Heart right ventricle (tissue), 16 donors: Measurements from ENCODE around the gene PROK1. TPM values are rescaled to one million over a fixed set of nuclear protein-coding genes. Genes with fewer than 3 reads are reported as not detected.
"Not testable (repeated sequence)": the region's sequence is repeated elsewhere in the genome, so short reads cannot be mapped to it uniquely, and the experiment has no call there.

Experiments used
- ATAC-seq, 8 donors: fragments of 200-7000 bp; cut with Tn5 transposase; one replicate each; pipeline ENCODE4 v1.9.1; 2020; ENCODE audit warnings: mild to moderate bottlenecking in 8 of 8, moderate library complexity in 8 of 8, moderate number of reproducible peaks in 1 of 8
- DNase-seq, 2 donors: peaks; one replicate each; pipeline ENCODE4 v3.0.0-alpha.2; 2020
- H3K27ac ChIP-seq, 10 donors: fragments of 200-600 bp; sonication (generic) in 2 of 10; one replicate each; pipeline versions ENCODE4 v1.5.0 to v1.8.0; 2020 to 2022; ENCODE audit warnings: mild to moderate bottlenecking in 3 of 10
- H3K27me3 ChIP-seq, 7 donors: fragments of 200-600 bp; one replicate each; pipeline ENCODE4 v1.8.0; 2021 to 2022; ENCODE audit warnings: mild to moderate bottlenecking in 2 of 7
- H3K36me3 ChIP-seq, 9 donors: fragments of 200-600 bp; sonication (generic) in 1 of 9; one replicate each; pipeline versions ENCODE4 v1.5.0 to v1.8.0; 2020 to 2022; ENCODE audit warnings: mild to moderate bottlenecking in 2 of 9
- H3K4me1 ChIP-seq, 9 donors: fragments of 200-600 bp; sonication (generic) in 1 of 9; one replicate each; pipeline versions ENCODE4 v1.5.0 to v1.8.0; 2020 to 2022; ENCODE audit warnings: mild to moderate bottlenecking in 4 of 9
- H3K4me3 ChIP-seq, 10 donors: fragments of 200-600 bp; sonication (generic) in 2 of 10; one replicate each; pipeline versions ENCODE4 v1.5.0 to v1.8.0; 2020 to 2022; ENCODE audit warnings: mild to moderate bottlenecking in 7 of 10, moderate library complexity in 2 of 10
- H3K9me3 ChIP-seq, 11 donors: fragments of 200-600 bp in 10 of 11; sonication (generic) in 2 of 11; one replicate each; pipeline versions ENCODE4 v1.5.0 to v1.8.0; 2013 to 2022; ENCODE audit warnings: mild to moderate bottlenecking in 2 of 11, control low read depth in 1 of 11, moderate library complexity in 1 of 11
- WGBS, 2 donors: extraction: QIAGEN DNeasy Blood & Tissue Kit; methylation state at CpG; one replicate each; pipeline ENCODE4 v1.1.7; 2013; ENCODE audit warnings: inconsistent platforms in 1 of 2; 5-methylcytosine and 5-hydroxymethylcytosine counted together
- intact Hi-C, 10 donors: fragments of 100-400 bp; cut with DNase I; formaldehyde crosslinking; loops; one replicate each; pipeline versions ENCODE4 v1.11.1 to v1.14.2; 2022
- polyA plus RNA-seq, 2 donors: library from polyadenylated mRNA; stranded (reverse); fragments of 200-250 nt; gene quantifications; one replicate each; pipeline ENCODE4 v1.2.3, GENCODE V29; 2013
- total RNA-seq, 10 donors: library from RNA; stranded (reverse); fragmentation: NEBNext Ultra II Directional in 3 of 10; extraction: Animal tissue kit (Norgen Biotek cat#: 25700) in 3 of 10; gene quantifications; one replicate each; pipeline versions ENCODE4 v1.2.1 to v1.2.4, GENCODE V29; 2021 to 2023
- TF ChIP-seq, protein P1 (sequence below), 9 donors: fragments of 200-600 bp; sonication (generic) in 2 of 9; IDR thresholded peaks; one replicate each; pipeline versions ENCODE4 v1.5.0 to v1.8.0; 2021 to 2022; ENCODE audit warnings: antibody characterized with exemption in 9 of 9, mild to moderate bottlenecking in 5 of 9, moderate library complexity in 1 of 9
- donor health status: Arrhythmogenic right ventricular cardiomyopathy.
- donor health status: ischemic (EF 13 %, LVEDD 7.1; RV severe dilation, severe dysfunction).
- donor health status: healthy with polysubstance abuse.
- donor health status: DM: no; HTN: yes; CAD: no.
- donor health status: DM: no; HTN: no; CAD: no.
- donor health status: ischemic (EF 25% LVEDD 6.9; RV normal size, moderate dysfunction).
- donor health status: ischemic (EF 25% LVEDD 5.7; RV mildly dilated, moderate dysfunction).
- donor health status: healthy.
- donor health status: DM: yes; HTN: yes; CAD: no.
- donor health status: Ischemic cardiomyopathy.
- donor health status: ischemic (EF 35%, LVEDD 5.7; RV mildly dilated, moderate dysfunction).
- donor health status: nonischemic (EF 11% LVEDD 7.7; RV severe dilation, severe dysfunction).
- donor health status: DM: yes; HTN: yes; CAD: no.
- donor health status: PGD.
- donor health status: ischemic (EF 29% LVEDD 5.4; RV normal size, mild dysfunction).
- donor health status: nonischemic (EF 23%, LVEDD 6.1; RV moderate dilation, normal function).

Gene PROK1
- total and polyA plus RNA-seq, 12 donors, result 0.07 to 6.8 (median 0.29) TPM; not detected in 5

DNA sequence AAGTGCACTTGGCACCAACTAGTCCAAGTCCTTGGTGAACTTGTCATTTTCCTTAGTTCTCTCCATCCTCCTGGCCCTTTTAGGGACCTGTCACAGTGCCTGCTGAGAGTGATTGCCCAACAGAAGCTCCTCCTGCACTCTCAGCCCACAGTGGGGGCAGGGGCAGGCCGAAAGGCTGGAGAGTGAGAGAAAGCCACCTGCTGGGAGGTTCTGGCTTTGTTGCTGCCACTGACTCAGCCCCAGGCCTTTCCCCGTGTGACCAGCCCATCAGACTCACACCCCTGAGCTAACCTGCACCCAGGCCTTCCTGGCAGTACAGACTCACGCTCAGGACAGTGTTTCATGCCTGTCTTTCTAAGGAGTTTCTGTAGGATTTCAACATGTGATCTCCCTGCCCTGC, 17.1 kb upstream of the PROK1 start:
- Histone ChIP-seq H3K9me3 (no peaks in the 10 kb centered on the region), H3K36me3 (no peaks in the 10 kb centered on the region), H3K4me1 (peaks cover 0 to 22% (median 6%) of the 10 kb centered on the region in 9 donors), H3K27ac (no peak overlapping the region), H3K27me3 (peaks cover 0 to 3% (median 0%) of the 10 kb centered on the region in 7 donors), H3K4me3 (no peak overlapping the region)
- DNase-seq (peak; percentile 23 to 52), ATAC-seq (peak; percentile 43 to 95 (median 78))
- intact Hi-C loops, result no loop called here
- WGBS, 2 donors, result 41 to 55% methylated on average over 3 of the region's 3 CpGs
- TF ChIP-seq, protein P1, sequence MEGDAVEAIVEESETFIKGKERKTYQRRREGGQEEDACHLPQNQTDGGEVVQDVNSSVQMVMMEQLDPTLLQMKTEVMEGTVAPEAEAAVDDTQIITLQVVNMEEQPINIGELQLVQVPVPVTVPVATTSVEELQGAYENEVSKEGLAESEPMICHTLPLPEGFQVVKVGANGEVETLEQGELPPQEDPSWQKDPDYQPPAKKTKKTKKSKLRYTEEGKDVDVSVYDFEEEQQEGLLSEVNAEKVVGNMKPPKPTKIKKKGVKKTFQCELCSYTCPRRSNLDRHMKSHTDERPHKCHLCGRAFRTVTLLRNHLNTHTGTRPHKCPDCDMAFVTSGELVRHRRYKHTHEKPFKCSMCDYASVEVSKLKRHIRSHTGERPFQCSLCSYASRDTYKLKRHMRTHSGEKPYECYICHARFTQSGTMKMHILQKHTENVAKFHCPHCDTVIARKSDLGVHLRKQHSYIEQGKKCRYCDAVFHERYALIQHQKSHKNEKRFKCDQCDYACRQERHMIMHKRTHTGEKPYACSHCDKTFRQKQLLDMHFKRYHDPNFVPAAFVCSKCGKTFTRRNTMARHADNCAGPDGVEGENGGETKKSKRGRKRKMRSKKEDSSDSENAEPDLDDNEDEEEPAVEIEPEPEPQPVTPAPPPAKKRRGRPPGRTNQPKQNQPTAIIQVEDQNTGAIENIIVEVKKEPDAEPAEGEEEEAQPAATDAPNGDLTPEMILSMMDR (IDR thresholded peaks at IDR 0.05), result peak in 6 of 9 donors; percentile 17 to 30 (median 24)

DNA sequence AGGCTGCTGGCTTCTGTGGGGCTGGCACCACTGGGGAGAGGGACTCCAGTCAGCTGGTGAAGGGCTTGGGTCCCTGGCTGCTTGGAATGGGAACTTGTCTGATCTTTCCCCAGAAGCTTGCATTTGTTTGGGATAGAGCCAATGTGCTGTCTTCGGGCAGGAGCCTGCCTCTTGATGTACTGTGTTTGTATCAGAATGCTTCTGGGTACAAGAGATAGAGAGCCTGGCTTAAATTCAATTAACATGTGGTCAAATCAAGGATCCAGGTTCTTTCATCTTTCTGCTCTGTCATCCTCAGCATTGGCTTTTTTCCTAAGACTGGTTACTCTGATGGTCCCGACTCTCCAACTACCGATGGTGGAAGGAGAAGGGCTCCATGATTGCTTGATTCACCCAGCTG, 16.0 kb upstream of the PROK1 start:
- ATAC-seq (peak in 1 of 8 donors; percentile 58), DNase-seq (no peak)
- no peak overlapping the region for H3K4me3 ChIP-seq
- intact Hi-C loops, result no loop called here
- WGBS, 2 donors, result 39 to 43% methylated on average over 3 of the region's 3 CpGs
- no peak overlapping the region for H3K27ac ChIP-seq
- H3K36me3 ChIP-seq, result no peaks in the 10 kb centered on the region
- peaks cover 0 to 3% (median 0%) of the 10 kb centered on the region in 7 donors for H3K27me3 ChIP-seq
- no peaks in the 10 kb centered on the region for H3K9me3 ChIP-seq
- peaks cover 0 to 22% (median 6%) of the 10 kb centered on the region in 9 donors for H3K4me1 ChIP-seq
- TF ChIP-seq, protein P1 (IDR thresholded peaks at IDR 0.05), result no peak

DNA sequence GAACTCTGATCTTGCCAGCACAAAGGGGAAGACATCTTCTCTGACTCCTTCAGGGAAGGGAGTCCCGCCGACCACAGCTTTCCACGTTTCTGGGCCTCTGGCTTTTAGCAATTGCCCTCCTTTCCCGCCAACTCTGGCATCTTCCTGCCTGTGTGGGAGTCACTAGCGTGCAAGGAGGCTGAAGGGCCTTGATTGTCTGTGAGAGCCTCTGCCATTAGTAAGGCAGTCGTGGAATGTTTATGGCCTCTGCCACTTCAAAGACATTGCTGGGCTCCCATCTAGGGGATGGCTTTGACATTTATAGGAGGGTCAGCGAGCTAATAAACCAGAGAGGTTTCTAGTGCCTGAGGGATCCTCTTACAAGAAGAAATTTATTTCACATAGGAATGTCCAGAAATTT, 14.3 kb upstream of the PROK1 start:
- no peak overlapping the region for H3K27ac ChIP-seq
- intact Hi-C loops, result no loop called here
- H3K27me3 ChIP-seq, result peaks cover 0 to 1% (median 0%) of the 10 kb centered on the region in 7 donors
- H3K36me3 ChIP-seq, result no peaks in the 10 kb centered on the region
- H3K4me1 ChIP-seq, result peaks cover 0 to 22% (median 6%) of the 10 kb centered on the region in 9 donors
- TF ChIP-seq, protein P1 (IDR thresholded peaks at IDR 0.05), result no peak
- 65 to 72% methylated on average over 7 of the region's 7 CpGs for WGBS, 2 donors
- no peak overlapping the region for H3K4me3 ChIP-seq
- DNase-seq, result no peak
- ATAC-seq, result no peak
- H3K9me3 ChIP-seq, result no peaks in the 10 kb centered on the region

DNA sequence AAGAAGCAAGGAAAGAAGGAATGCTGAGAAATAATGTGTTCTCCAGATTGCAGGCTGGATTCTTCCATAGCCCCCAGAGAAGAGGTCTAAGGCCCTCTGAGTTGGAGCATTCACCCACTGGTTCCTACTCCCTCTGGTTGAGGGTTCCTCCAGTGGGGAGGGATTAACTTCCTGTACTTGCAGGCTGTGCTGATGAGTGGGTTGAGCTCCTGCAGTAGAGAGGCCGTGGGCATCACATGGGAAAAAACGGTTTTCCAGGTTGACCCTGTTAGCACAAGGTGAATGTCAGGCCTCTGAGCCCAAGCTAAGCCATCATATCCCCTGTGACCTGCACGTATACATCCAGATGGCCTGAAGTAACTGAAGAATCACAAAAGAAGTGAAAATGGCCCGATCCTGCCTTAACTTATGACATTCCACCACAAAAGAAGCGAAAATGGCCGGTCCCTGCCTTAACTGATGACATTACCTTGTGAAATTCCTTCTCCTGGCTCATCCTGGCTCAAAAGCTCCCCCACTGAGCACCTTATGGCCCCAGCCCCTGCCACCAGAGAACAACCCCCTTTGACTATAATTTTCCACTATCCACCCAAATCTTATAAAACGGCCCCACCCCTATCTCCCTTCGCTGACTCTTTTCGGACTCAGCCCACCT, 13.2 kb upstream of the PROK1 start:
- H3K9me3 ChIP-seq, H3K27ac ChIP-seq, ATAC-seq, H3K27me3 ChIP-seq, H3K36me3 ChIP-seq, DNase-seq, H3K4me3 ChIP-seq, intact Hi-C loops: not testable (repeated sequence)
- WGBS, 2 donors, result 81 to 83% methylated on average over 9 of the region's 9 CpGs
- peaks cover 0 to 22% (median 6%) of the 10 kb centered on the region in 9 donors for H3K4me1 ChIP-seq

DNA sequence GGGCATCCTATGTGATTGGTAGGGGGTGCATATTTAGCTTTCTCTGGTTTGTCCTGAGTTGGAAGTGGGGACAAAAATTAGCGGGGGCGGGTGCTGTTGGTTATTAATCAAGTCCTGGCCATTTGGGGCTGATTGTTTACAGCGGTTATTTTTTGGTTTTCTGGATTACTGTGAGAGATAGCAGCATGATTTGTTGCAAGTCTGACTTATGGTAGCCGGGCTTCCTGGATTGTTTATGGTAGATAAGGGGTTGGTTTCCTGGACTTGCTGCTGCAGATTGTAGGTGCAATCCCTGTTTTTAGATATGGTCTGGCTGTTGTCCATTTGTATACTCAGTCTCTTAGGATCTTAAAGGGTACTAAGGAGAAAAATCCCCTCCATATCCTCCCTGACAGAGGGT, 12.1 kb upstream of the PROK1 start:
- intact Hi-C loops, result no loop called here
- Histone ChIP-seq H3K4me1 (peaks cover 0 to 15% (median 6%) of the 10 kb centered on the region in 9 donors), H3K4me3 (no peak overlapping the region), H3K27me3 (no peaks in the 10 kb centered on the region), H3K9me3 (no peaks in the 10 kb centered on the region), H3K36me3 (no peaks in the 10 kb centered on the region), H3K27ac (no peak overlapping the region)
- ATAC-seq, result no peak
- TF ChIP-seq, protein P1 (IDR thresholded peaks at IDR 0.05), result no peak
- WGBS, 2 donors, result 68 to 77% methylated on average over 4 of the region's 4 CpGs
- no peak for DNase-seq

DNA sequence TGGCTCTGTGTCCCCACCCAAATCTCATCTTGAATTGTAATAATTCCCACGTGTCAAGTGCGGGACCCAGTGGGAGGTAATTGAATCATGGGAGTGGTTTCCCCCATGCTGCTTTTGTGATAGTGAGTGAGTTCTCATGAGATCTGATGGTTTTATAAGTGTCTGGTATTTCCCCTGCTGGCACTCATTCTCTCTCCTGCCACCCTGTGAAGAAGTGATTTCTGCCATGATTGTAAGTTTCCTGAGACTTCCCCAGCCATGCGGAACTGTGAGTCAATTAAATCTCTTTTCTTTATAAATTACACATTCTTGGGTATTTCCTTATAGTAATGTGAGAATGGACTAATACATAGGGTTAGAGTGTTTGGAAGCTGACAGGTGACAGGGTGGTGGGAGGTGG, 11.1 kb upstream of the PROK1 start:
- H3K36me3 ChIP-seq, DNase-seq, H3K9me3 ChIP-seq, H3K27me3 ChIP-seq, ATAC-seq, H3K4me3 ChIP-seq, H3K27ac ChIP-seq, intact Hi-C loops: not testable (repeated sequence)
- 75 to 92% methylated on average over 3 of the region's 3 CpGs for WGBS, 2 donors
- H3K4me1 ChIP-seq, result peaks cover 0 to 10% (median 1%) of the 10 kb centered on the region in 9 donors
